ENCODE measurements around the gene BCL11B.

The BCL11B gene

DNA sequence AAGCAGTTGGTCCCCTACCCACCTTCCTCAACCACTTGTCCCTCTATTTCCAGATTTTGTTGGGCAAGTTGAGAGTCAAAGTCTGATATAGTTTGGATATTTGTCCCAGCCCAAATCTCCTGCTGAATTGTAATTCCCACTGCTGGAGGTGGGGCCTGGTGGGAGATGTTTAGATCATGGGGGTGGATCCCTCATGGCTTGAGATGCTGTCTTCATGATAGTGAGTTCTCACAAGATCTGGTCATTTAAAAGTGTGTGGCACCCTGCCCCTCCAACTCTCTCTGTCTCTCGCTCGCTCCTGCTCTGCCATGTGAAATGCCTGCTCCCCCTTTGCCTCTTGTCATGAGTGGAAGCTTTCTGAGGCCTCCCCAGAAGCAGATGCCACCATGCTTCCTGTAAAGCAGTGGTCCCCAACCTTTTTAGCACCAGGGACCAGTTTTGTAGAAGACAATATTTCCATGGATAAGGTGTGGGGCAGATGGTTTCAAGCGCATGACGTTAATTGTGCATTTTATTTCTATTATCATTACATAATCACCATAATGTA is 37.3 kb upstream of the BCL11B start:
- DNase-seq (ENCODE audit: low read depth): no peak
- no peak overlapping the region for H3K4me3 ChIP-seq (replicated peaks; ENCODE audit: low read depth, low read length)
- TF ChIP-seq, protein P1, sequence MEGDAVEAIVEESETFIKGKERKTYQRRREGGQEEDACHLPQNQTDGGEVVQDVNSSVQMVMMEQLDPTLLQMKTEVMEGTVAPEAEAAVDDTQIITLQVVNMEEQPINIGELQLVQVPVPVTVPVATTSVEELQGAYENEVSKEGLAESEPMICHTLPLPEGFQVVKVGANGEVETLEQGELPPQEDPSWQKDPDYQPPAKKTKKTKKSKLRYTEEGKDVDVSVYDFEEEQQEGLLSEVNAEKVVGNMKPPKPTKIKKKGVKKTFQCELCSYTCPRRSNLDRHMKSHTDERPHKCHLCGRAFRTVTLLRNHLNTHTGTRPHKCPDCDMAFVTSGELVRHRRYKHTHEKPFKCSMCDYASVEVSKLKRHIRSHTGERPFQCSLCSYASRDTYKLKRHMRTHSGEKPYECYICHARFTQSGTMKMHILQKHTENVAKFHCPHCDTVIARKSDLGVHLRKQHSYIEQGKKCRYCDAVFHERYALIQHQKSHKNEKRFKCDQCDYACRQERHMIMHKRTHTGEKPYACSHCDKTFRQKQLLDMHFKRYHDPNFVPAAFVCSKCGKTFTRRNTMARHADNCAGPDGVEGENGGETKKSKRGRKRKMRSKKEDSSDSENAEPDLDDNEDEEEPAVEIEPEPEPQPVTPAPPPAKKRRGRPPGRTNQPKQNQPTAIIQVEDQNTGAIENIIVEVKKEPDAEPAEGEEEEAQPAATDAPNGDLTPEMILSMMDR (IDR thresholded peaks at IDR 0.05; ENCODE audit: low read length, missing control alignments): no peak

DNA sequence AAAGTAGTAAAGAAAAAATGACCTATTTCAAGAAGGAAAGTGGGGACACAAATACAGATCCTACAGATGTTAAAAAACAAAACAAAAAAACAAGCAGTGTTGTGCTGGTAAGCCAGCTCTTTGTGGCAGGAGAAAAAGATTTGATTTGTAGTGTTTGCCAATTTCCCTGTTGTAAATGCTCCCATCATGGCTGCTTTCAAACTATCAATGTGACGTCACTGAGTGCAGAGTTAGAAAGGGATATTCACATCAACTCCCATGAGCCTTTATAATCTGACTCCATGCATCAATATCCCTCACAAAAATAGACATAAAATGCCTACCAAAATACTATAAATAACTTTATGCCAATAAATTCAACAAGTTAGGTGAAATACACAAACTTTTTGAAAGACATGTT is 32.2 kb upstream of the BCL11B start:
- TF ChIP-seq, protein P1 (IDR thresholded peaks at IDR 0.05; ENCODE audit: low read length, missing control alignments): no peak
- DNase-seq (ENCODE audit: low read depth): no peak
- H3K4me3 ChIP-seq (replicated peaks; ENCODE audit: low read depth, low read length): no peak overlapping the region

DNA sequence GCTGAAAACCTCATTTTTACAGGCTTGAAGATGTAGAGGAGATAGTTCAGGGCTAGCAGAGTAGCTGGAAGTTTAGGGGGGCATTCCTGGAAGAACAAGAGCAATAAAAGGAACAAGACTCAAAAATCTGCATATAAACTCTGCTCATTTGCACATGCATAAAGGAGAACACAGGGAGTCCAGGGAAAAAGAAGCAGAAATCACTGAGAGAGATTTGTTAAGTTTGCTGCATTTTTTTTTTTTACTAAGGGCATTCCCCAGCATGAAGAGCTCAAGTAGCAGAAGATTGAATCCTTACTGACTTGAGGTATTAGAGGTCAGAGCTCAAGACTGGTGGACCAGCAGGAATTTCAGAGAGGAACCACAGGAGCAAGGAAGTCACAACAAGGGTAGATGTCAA is 28.2 kb upstream of the BCL11B start:
- no peak overlapping the region for H3K4me3 ChIP-seq (replicated peaks; ENCODE audit: low read depth, low read length)
- TF ChIP-seq, protein P1 (IDR thresholded peaks at IDR 0.05; ENCODE audit: low read length, missing control alignments): no peak

DNA sequence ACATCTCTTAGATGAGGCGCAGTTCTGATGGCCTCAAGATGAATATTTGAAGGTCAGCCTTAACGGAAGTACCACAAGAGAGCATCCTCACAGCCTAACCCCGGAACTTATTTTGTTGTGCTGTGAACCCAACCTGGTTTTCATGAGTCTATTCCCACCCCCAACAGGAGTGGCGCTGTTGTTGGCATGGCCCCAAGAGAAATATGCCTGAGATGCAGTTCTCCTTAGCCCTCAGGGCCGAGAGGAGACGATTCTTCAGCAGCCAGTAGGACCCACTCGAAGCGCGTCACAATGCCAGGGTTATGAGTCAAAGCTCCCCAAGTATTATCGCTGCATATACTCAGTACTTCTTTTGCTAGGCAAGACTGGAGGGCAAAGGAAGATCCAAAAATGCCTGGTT is 24.5 kb upstream of the BCL11B start:
- DNase-seq (ENCODE audit: low read depth): no peak
- H3K4me3 ChIP-seq (replicated peaks; ENCODE audit: low read depth, low read length): no peak overlapping the region
- TF ChIP-seq, protein P1 (IDR thresholded peaks at IDR 0.05; ENCODE audit: low read length, missing control alignments): no peak

More for the DNA sequence above, 28.2 kb upstream of the BCL11B start:
- no peak for DNase-seq (ENCODE audit: low read depth)

DNA sequence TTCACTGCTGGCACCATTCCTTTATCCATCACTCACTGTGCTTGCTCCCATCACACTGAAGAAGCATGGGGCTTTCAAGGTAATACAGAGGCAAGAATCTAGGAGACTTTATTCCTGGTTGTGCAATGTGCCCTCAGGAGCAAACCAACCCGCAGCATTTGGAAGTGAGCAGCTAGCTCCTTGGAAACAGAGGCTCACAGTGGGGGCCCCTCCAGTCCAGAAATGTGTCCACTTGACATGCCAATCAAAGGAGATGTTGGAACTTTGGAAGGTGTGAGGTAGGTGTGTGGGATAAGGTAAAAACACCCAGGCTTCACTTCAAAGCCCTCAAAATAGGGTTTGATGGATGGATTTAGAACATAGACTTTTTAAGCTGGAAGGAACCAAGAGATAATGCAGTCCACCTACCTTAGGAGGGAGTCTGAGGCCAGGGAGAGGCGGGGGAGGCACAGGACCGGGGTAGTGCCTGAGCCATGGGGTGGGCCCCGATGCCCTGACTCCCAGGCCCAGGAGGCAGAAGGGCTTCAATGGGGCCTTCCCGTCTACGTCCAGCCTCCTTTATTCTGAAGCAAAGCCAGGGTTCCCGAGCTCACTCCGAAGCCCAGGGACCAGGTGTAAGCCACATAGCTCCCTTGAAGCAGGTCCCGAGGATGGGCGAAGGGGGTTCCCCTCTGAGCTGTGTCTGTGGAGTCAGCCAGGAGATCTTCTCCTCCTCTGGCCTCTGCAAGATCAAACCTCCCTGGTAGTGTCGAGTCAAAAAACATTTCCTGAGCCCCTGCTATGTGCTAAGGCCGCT is 17.6 kb upstream of the BCL11B start:
- DNase-seq (ENCODE audit: low read depth): no peak
- no peak overlapping the region for H3K4me3 ChIP-seq (replicated peaks; ENCODE audit: low read depth, low read length)
- TF ChIP-seq, protein P1 (IDR thresholded peaks at IDR 0.05; ENCODE audit: low read length, missing control alignments): no peak

DNA sequence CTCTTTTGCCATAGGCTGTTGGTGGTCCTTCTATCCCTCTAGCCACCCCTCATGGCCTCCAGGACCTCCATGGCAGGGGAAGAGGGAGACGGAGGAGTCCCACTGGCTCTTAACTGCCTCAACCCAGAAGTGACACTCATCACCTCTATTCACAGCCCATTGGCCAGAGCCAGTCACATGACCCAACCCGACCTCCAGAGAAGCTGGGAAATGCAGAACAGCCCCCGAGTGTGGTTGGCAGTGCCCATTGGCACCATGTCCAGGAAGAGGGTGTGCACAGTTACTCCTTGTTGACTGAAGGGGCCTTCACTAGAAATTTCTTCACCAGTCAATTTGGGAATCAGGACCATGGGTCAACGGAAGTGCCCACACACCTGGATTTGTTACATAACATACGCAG is 17.0 kb upstream of the BCL11B start:
- DNase-seq (ENCODE audit: low read depth): no peak
- H3K4me3 ChIP-seq (replicated peaks; ENCODE audit: low read depth, low read length): no peak overlapping the region
- TF ChIP-seq, protein P1 (IDR thresholded peaks at IDR 0.05; ENCODE audit: low read length, missing control alignments): no peak
